ENCODE measurements around the gene RAPGEF1. TPM values are rescaled to one million over a fixed set of nuclear protein-coding genes. Genes with fewer than 3 reads are reported as not detected.

Gene RAPGEF1
- total and polyA plus RNA-seq, 2 experiments from 2014 or later = 3.3 to 24.1 TPM

DNA sequence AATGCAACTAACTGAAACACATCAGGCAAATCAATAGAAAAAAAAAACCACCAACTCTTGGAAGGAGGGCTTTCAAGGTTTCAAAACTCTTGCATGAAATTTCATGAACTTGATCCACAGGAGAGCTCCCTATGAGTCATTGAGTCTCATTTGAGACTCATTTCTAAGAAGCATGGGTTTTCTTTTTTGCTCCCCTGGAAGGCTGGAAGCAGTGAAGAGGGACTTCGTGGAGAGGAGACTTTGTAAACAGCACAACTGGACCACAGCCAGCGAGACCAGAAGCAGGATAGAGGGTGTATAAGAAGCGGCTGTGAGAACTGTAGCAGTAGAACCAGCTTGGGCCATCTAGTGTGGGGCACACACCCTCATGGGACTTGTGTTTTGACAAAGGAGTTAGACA lies 41.2 kb upstream of the RAPGEF1 start:
- Histone ChIP-seq H3K4me1 (ENCODE audit: insufficient read depth) (no peaks in the 10 kb centered on the region), H3K9me3 (ENCODE audit: low read depth) (no peaks in the 10 kb centered on the region), H3K27me3 (replicated peaks; ENCODE audit: insufficient read depth) (peaks cover 27% of the 10 kb centered on the region), H3K36me3 (ENCODE audit: low read depth) (no peaks in the 10 kb centered on the region), H2AFZ (no peak overlapping the region), H3K27ac (no peak overlapping the region), H3K79me2 (ENCODE audit: insufficient read depth) (no peaks in the 10 kb centered on the region), H3K9me2 (ENCODE audit: insufficient read depth) (no peaks in the 10 kb centered on the region), H4K20me1 (ENCODE audit: insufficient read depth) (no peaks in the 10 kb centered on the region), H3K4me2 (ENCODE audit: unreplicated experiment) (no peak overlapping the region), H3F3A (ENCODE audit: insufficient read depth) (no peaks in the 10 kb centered on the region), H3K4me3 (no peak overlapping the region), H3K9ac (no peak overlapping the region)
- TF ChIP-seq EZH2phosphoT487 (IDR thresholded peaks at IDR 0.05; ENCODE audit: insufficient read depth, low read depth) = no peak
- no peak for TF ChIP-seq EZH2 (IDR thresholded peaks at IDR 0.05; ENCODE audit: insufficient read depth, poor library complexity, severe bottlenecking)
- in situ Hi-C loops (cut with MboI) = no loop called here
- DNase-seq = no peak
- 40 to 44% methylated on average over 3 of the region's 3 CpGs for WGBS, 2 experiments (ENCODE audit: low coverage in 1 of 2, low lambda C conversion rate in 2 of 2, missing lambda C conversion rate in 2 of 2)

DNA sequence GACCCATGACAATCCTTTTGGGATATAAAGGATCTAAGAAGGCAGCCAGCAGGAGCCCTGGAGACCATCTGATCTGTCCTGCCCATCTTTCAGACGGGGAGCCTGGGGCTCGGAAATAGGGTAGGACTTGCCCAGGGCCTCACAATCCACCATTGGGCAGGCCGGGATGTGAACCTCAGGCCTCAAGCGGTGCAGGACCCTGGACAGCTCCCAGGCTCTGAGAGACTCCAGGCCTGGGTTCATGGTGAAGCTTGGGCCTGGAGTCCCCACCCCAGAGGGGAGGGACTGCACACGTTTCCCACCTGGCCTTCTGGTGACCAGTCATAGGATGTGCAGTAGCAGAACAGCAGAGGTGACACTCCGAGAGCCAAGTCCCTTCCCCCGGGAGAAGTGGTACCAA lies 36.6 kb upstream of the RAPGEF1 start:
- in situ Hi-C loops (cut with MboI) = no loop called here
- Histone ChIP-seq H3F3A (ENCODE audit: insufficient read depth) (no peaks in the 10 kb centered on the region), H3K27ac (no peak overlapping the region), H3K9me3 (ENCODE audit: low read depth) (no peaks in the 10 kb centered on the region), H2AFZ (no peak overlapping the region), H4K20me1 (ENCODE audit: insufficient read depth) (no peaks in the 10 kb centered on the region), H3K36me3 (ENCODE audit: low read depth) (no peaks in the 10 kb centered on the region), H3K4me3 (no peak overlapping the region), H3K4me1 (ENCODE audit: insufficient read depth) (no peaks in the 10 kb centered on the region), H3K27me3 (replicated peaks; ENCODE audit: insufficient read depth) (peaks cover 27% of the 10 kb centered on the region), H3K9me2 (ENCODE audit: insufficient read depth) (no peaks in the 10 kb centered on the region), H3K4me2 (ENCODE audit: unreplicated experiment) (no peak overlapping the region), H3K9ac (no peak overlapping the region), H3K79me2 (ENCODE audit: insufficient read depth) (no peaks in the 10 kb centered on the region)
- WGBS, 2 experiments (ENCODE audit: low coverage in 1 of 2, low lambda C conversion rate in 2 of 2, missing lambda C conversion rate in 2 of 2) = 11 to 14% methylated on average over 7 of the region's 7 CpGs
- peak; percentile 62 for DNase-seq
- TF ChIP-seq EZH2phosphoT487 (IDR thresholded peaks at IDR 0.05; ENCODE audit: insufficient read depth, low read depth) (no peak), EZH2 (IDR thresholded peaks at IDR 0.05; ENCODE audit: insufficient read depth, poor library complexity, severe bottlenecking) (no peak)

DNA sequence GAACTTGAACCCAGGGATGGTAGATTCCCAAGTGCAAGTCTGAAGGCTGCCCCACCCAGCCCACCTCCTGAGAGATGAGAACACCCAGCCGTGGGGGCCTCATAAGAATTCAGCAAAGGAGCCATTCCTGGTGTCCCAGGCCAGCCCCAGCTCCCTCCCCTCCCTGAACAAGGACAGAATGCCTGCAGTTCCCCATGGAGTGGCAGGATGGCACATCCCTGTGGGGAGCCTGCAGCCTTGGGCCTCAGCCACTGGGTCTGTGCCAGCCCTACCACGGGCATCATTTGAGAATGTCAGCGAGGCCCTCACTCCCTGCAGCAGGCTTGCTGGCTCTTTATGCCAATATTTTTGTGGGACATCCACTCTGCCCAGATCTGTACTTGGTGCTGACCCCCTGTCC lies 36.2 kb upstream of the RAPGEF1 start:
- Histone ChIP-seq H3K9me2 (ENCODE audit: insufficient read depth) (no peaks in the 10 kb centered on the region), H2AFZ (no peak overlapping the region)
- 15 to 17% methylated on average over 3 of the region's 3 CpGs for WGBS, 2 experiments (ENCODE audit: low coverage in 1 of 2, low lambda C conversion rate in 2 of 2, missing lambda C conversion rate in 2 of 2)

DNA sequence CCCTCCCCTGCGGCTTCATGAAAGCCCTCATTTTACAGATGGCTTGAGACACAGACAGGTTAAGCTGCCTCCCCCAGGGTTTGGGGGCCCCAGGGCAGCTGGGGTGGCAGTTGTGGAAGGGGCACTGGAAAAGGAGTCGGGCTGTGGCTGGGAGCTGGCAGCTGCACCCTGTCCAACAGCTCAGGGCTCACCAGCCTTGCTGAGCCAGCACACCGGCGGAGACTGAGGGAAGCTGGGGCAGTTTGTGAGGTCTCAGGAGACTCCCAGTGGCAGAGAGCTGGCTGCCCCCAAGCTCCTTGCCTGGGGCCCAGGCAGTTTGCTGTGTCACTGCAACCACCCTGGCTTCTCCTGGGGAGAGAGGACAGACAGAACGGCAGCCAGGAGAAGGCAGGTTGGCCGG lies 34.8 kb upstream of the RAPGEF1 start:
- WGBS, 2 experiments (ENCODE audit: low coverage in 1 of 2, low lambda C conversion rate in 2 of 2, missing lambda C conversion rate in 2 of 2) = 50 to 73% methylated on average over 6 of the region's 6 CpGs
- Histone ChIP-seq H2AFZ (no peak overlapping the region), H4K20me1 (ENCODE audit: insufficient read depth) (no peaks in the 10 kb centered on the region), H3K4me2 (ENCODE audit: unreplicated experiment) (no peak overlapping the region), H3K79me2 (ENCODE audit: insufficient read depth) (no peaks in the 10 kb centered on the region), H3K4me3 (no peak overlapping the region), H3F3A (ENCODE audit: insufficient read depth) (no peaks in the 10 kb centered on the region), H3K36me3 (ENCODE audit: low read depth) (no peaks in the 10 kb centered on the region), H3K27me3 (replicated peaks; ENCODE audit: insufficient read depth) (peaks cover 33% of the 10 kb centered on the region), H3K9me3 (ENCODE audit: low read depth) (no peaks in the 10 kb centered on the region), H3K9ac (no peak overlapping the region), H3K9me2 (ENCODE audit: insufficient read depth) (no peaks in the 10 kb centered on the region), H3K4me1 (ENCODE audit: insufficient read depth) (no peaks in the 10 kb centered on the region), H3K27ac (no peak overlapping the region)
- in situ Hi-C loops (cut with MboI) = no loop called here
- no peak for TF ChIP-seq EZH2 (IDR thresholded peaks at IDR 0.05; ENCODE audit: insufficient read depth, poor library complexity, severe bottlenecking)
- TF ChIP-seq EZH2phosphoT487 (IDR thresholded peaks at IDR 0.05; ENCODE audit: insufficient read depth, low read depth) = no peak
- DNase-seq = no peak

More for the DNA sequence above, 36.2 kb upstream of the RAPGEF1 start:
- DNase-seq = no peak
- in situ Hi-C loops (cut with MboI) = no loop called here
- Histone ChIP-seq H4K20me1 (ENCODE audit: insufficient read depth) (no peaks in the 10 kb centered on the region), H3F3A (ENCODE audit: insufficient read depth) (no peaks in the 10 kb centered on the region), H3K27me3 (replicated peaks; ENCODE audit: insufficient read depth) (peaks cover 24% of the 10 kb centered on the region), H3K4me1 (ENCODE audit: insufficient read depth) (no peaks in the 10 kb centered on the region), H3K36me3 (ENCODE audit: low read depth) (no peaks in the 10 kb centered on the region), H3K4me2 (ENCODE audit: unreplicated experiment) (no peak overlapping the region), H3K79me2 (ENCODE audit: insufficient read depth) (no peaks in the 10 kb centered on the region), H3K4me3 (no peak overlapping the region), H3K9ac (no peak overlapping the region), H3K27ac (no peak overlapping the region), H3K9me3 (ENCODE audit: low read depth) (no peaks in the 10 kb centered on the region)
- TF ChIP-seq EZH2phosphoT487 (IDR thresholded peaks at IDR 0.05; ENCODE audit: insufficient read depth, low read depth) (no peak), EZH2 (IDR thresholded peaks at IDR 0.05; ENCODE audit: insufficient read depth, poor library complexity, severe bottlenecking) (no peak)

DNA sequence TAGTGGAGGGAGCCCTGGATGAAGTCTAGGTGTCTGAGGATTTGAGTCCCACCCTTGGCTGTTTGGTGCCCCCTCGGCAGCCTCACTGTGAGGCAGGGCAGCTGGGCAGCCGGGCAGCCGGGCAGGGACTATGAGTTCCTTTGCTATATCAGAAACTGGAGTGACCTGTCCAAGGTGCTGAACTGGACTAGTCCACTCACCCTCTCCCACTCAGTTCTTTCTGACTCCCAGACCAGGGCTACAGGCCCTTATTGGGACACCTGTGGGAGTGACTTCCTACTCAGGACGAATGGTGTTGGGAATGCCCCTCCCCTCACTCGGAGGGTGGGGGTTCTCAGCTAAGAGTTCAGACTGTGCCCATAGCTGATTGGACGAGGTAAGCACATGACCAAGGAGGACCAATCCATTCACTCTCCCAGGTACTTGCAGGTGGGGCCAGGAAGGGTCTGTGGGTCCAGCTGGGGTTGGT lies 34.1 kb upstream of the RAPGEF1 start:
- in situ Hi-C loops (cut with MboI) = no loop called here
- no peaks in the 10 kb centered on the region for H3F3A ChIP-seq (ENCODE audit: insufficient read depth)
- no peaks in the 10 kb centered on the region for H3K9me2 ChIP-seq (ENCODE audit: insufficient read depth)
- 21 to 23% methylated on average over 6 of the region's 6 CpGs for WGBS, 2 experiments (ENCODE audit: low coverage in 1 of 2, low lambda C conversion rate in 2 of 2, missing lambda C conversion rate in 2 of 2)
- H2AFZ ChIP-seq = no peak overlapping the region
- no peak overlapping the region for H3K27ac ChIP-seq
- H3K4me2 ChIP-seq (ENCODE audit: unreplicated experiment) = no peak overlapping the region
- no peak overlapping the region for H3K4me3 ChIP-seq
- peaks cover 27% of the 10 kb centered on the region for H3K27me3 ChIP-seq (replicated peaks; ENCODE audit: insufficient read depth)
- no peaks in the 10 kb centered on the region for H4K20me1 ChIP-seq (ENCODE audit: insufficient read depth)
- no peaks in the 10 kb centered on the region for H3K79me2 ChIP-seq (ENCODE audit: insufficient read depth)
- DNase-seq = peak; percentile 78
- TF ChIP-seq EZH2phosphoT487 (IDR thresholded peaks at IDR 0.05; ENCODE audit: insufficient read depth, low read depth) (no peak), EZH2 (IDR thresholded peaks at IDR 0.05; ENCODE audit: insufficient read depth, poor library complexity, severe bottlenecking) (no peak)
- H3K36me3 ChIP-seq (ENCODE audit: low read depth) = no peaks in the 10 kb centered on the region
- no peaks in the 10 kb centered on the region for H3K4me1 ChIP-seq (ENCODE audit: insufficient read depth)
- no peaks in the 10 kb centered on the region for H3K9me3 ChIP-seq (ENCODE audit: low read depth)
- no peak overlapping the region for H3K9ac ChIP-seq
